GM12892 (cell line): ENCODE data around the gene GLT6D1.

Experiments
- DNase-seq: peaks from one replicate; pipeline ENCODE4 v3.0.0; 2011; ENCODE audit not compliant: insufficient read length
- FAIRE-seq: peaks from 2 replicates; lab custom pipeline; 2011; peaks lifted over from hg19 to GRCh38; lab: Jason Lieb, UNC
- POLR2A ChIP-seq: IDR thresholded peaks from 2 replicates; pipeline ENCODE4 v1.6.1; 2011; ENCODE audit warnings: low read depth, low read length, control low read depth
- POLR2AphosphoS5 ChIP-seq: IDR thresholded peaks from 2 replicates; pipeline ENCODE4 v1.6.1; 2011; ENCODE audit warnings: low read depth, low read length, control low read depth
- TAF1 ChIP-seq: IDR thresholded peaks from 2 replicates; pipeline ENCODE4 v1.6.1; 2011; ENCODE audit warnings: low read depth, mild to moderate bottlenecking, control low read depth, low read length, borderline replicate concordance

The GLT6D1 gene

GRCh38 chr9:135610290-135611141, 28.8 kb downstream of the GLT6D1 start:
- DNase-seq (no peak), FAIRE-seq (no peak)
- no peak for TF ChIP-seq POLR2AphosphoS5
- no peak for TF ChIP-seq POLR2A
- no peak for TF ChIP-seq TAF1

GRCh38 chr9:135609366-135609955, 29.9 kb downstream of the GLT6D1 start:
- no peak for DNase-seq
- TF ChIP-seq POLR2AphosphoS5: no peak
- no peak for TF ChIP-seq TAF1
- no peak for TF ChIP-seq POLR2A
- FAIRE-seq: no peak

GRCh38 chr9:135608999-135609317, 30.4 kb downstream of the GLT6D1 start:
- FAIRE-seq (no peak), DNase-seq (no peak)
- TF ChIP-seq POLR2A: no peak
- no peak for TF ChIP-seq POLR2AphosphoS5
- TF ChIP-seq TAF1: no peak

GRCh38 chr9:135608294-135608998, 30.9 kb downstream of the GLT6D1 start:
- TF ChIP-seq POLR2AphosphoS5: no peak
- no peak for TF ChIP-seq TAF1
- TF ChIP-seq POLR2A: no peak
- FAIRE-seq (no peak), DNase-seq (no peak)

GRCh38 chr9:135607401-135608293, 31.7 kb downstream of the GLT6D1 start:
- TF ChIP-seq POLR2AphosphoS5 (no peak), TAF1 (no peak), POLR2A (no peak)
- DNase-seq (no peak), FAIRE-seq (no peak)

GRCh38 chr9:135606885-135607259, 32.5 kb downstream of the GLT6D1 start:
- DNase-seq (no peak), FAIRE-seq (no peak)
- TF ChIP-seq POLR2A (no peak), TAF1 (no peak), POLR2AphosphoS5 (no peak)

GRCh38 chr9:135605238-135605781, 34.0 kb downstream of the GLT6D1 start:
- no peak for TF ChIP-seq TAF1
- TF ChIP-seq POLR2A: no peak
- TF ChIP-seq POLR2AphosphoS5: no peak
- FAIRE-seq (no peak), DNase-seq (no peak)

GRCh38 chr9:135604437-135605237, 34.7 kb downstream of the GLT6D1 start:
- TF ChIP-seq TAF1: no peak
- TF ChIP-seq POLR2A: no peak
- no peak for TF ChIP-seq POLR2AphosphoS5
- FAIRE-seq: no peak
- DNase-seq: no peak

GRCh38 chr9:135602789-135603481, 36.4 kb downstream of the GLT6D1 start:
- no peak for DNase-seq
- TF ChIP-seq POLR2A (no peak), TAF1 (no peak), POLR2AphosphoS5 (no peak)
- peak; percentile 78 for FAIRE-seq

GRCh38 chr9:135601988-135602387, 37.4 kb downstream of the GLT6D1 start:
- TF ChIP-seq POLR2AphosphoS5: no peak
- no peak for TF ChIP-seq TAF1
- TF ChIP-seq POLR2A: no peak
- FAIRE-seq (no peak), DNase-seq (no peak)
